CD4-positive, alpha-beta T cell treated with Interleukin-10 for 1 hour (primary cell): ENCODE measurements around the gene MYLK.

ENCODE experiments used
- DNase-seq: peaks from one replicate; pipeline ENCODE4 v3.0.0-alpha.2; 2020

Gene MYLK

DNA sequence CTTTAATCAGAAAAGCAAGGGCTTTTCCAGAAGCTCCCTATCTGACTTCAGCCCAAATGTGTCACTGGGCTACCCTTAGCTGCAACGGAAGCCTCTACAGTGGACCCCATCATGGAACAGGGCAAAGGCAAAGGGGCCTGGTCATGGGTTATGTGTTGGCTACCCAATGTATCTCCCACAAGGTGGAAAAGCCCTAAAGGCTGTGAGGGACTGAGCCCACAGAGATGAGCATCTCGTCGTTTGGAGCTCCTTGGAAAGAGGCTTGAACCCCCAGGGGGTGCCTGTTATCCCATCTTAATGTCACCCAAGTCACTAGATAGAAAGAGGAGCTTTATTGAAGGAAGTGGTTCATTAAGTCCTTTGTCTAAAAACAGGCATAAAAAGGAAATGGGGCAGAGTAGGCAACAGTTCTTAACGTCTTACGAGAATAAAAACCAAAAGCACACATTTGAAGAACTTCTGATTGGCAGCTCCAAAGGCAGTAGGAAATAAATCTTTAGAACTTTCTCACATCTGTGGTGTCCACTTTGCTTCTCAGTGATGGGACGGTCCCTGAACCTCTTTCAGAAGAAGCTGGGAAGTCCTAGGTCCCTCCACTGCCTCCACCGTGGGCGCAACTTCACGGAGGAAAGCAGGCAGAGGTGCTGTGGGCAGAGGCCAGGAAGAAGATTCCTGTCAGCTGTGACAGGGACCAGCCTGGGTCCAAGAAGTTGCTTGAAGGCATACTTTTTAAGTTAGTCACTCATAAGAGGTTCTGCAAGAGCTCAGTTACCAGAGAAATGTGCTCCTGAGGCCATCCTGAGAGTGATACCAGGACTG lies 93.7 kb downstream of the MYLK start:
- DNase-seq, result no peak

DNA sequence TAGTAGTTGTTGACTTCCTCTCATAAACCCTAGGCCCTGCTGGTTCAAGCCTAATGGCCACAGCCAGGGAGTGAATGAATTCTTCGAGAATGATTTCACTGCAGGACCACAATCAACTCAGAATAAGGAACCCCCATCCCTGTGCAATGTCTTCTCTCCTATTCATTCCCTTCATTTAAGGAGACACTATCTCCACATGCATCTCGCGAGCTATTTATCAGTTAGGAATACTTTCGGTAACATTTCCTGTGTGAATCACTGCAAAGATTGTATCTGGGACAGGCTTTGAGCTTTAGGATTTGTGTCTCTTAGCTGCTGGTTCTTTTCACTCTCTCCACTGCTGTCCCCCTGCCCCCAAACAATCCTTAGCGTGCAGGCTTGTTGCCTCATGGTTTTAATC lies 94.4 kb downstream of the MYLK start:
- no peak for DNase-seq

DNA sequence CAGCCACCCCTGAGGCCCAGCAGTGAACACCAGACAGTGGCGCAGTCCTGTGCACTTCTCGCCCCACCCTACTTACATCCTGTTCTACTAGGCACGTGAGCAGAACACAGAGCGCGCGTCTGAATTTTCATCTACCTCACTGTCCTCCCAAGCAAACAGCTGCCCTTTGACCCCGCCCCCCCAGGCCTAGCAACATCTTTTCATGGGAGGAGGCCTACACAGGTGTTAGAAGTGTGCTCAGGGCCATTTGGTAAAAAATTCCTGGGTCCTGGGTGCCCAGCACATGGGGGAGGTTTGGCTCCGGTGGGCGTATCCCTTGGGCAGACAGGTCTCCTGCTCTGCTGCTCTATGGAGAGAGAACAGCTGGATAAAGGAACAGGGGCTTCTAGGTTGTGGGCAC lies 95.0 kb downstream of the MYLK start:
- no peak for DNase-seq

DNA sequence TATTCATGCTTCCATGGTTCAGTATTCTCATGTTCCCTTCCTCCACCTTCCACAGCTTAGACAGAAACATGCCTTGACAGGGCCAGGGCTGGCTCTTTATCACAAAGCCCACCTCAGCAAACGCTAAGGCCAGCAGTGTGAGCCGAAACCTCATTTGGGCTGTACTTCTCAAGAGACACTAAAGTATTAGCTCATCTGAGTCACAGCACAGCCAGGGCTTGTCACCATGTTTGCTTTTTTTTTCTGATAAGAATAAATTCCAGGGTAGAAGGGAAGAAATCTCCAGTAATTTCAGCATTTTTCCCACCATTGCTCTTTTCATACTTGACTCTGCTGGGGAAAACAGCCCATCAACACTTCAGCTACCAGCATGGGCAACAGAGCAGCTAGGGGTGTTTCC lies 95.4 kb downstream of the MYLK start:
- DNase-seq, result no peak

DNA sequence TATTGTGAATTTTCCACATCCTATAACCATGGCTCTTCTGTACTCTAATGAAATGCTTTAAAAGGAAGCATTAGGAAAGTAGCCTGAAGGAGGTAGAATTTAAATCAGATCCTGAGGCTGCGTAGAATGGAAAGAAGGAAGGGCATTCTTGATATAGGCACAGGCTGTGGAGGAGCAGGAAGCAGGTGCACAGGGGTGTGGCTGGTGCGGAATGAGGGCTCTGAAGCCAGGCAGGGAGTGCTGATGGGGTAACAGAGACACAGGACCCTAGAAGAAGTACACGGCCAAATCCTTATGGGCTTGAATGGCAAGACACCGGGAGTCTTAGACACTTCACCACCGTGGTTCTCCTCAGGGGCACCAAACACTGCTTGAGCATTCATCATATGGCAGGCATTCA lies 97.0 kb downstream of the MYLK start:
- DNase-seq, result no peak

DNA sequence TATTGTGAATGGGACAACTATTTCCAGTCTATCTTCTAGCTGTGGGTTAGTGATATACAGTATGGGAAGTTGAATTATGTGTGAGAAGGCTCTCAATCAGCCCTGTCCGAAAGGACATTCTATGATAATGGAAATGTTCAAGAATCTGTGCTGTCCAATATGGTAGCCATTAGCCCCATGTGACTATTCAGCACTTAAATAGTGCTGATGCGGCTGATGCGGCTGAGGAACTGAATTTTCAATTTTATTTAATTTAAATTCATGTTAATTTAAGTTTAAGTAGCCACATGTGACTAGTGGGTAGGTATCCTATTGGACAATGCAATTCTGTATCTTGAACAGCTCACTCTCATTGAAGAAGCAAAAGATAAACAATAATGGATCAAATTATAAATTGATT lies 98.5 kb downstream of the MYLK start:
- no peak for DNase-seq

DNA sequence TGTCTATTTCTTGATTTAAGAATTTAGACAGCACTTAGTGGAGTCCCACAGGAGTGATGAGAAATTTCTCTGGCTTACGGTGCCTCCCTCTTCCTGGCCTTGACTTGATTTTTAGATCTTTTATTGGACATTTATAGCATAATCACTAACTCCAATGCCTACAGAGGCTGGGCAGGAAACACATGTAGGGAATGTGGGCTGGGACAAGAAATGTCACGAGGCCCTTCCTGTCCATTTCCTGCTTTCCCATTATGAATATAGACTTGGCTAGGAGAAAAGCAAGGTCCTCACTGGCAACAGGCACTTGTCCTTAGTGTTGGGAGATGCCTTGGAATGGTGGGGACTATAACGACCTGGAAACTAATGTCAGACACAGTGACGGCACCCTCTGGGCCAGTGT lies 100.3 kb downstream of the MYLK start:
- DNase-seq, result no peak

DNA sequence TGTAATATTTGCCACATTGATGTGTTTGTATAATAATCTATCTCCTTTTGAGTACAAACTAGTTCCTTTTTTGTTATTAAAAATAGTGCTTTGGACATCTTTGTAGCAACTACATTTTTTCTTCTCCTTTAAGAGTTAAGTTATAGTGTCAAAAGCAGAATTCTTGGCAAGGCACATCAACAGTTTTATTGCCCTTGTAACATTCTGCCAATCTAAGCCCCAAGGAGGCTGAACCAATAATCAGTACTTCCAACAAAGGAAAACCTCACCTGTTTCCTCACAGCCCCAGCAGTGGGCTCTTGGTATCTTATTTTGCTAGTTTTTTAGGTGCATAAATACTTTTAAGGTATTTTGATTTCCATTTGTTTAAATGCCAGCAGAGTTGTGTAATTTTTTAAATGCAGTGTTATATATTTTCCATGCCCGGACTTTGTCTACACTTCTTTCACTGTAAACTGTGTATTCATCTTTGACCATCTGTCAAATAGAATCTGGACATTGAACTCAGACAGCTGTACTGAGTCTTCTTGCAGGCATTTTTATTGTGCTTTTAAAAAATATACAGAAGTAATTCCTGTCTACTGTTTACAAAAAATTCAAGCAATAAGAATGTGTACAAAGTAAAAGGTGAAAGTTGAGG lies 101.0 kb downstream of the MYLK start:
- no peak for DNase-seq

DNA sequence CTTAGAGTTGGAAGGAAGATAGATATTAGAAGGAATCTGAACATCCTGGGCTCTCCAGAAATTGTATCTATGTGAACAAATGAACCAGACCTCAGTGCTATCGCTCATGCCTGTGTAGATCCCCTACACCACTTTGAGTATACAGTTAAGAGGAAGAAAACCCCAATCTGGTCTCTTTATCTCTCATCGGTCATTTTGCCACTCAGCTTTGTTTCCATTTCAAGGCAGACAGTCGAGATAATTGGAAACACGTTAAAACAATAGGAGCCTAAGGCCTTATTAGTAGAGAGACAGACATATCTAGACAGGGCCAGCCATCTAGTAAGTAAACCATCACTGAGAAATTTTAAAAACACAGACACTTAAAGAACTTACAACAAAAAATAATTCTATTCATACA lies 101.6 kb downstream of the MYLK start:
- DNase-seq, result no peak

DNA sequence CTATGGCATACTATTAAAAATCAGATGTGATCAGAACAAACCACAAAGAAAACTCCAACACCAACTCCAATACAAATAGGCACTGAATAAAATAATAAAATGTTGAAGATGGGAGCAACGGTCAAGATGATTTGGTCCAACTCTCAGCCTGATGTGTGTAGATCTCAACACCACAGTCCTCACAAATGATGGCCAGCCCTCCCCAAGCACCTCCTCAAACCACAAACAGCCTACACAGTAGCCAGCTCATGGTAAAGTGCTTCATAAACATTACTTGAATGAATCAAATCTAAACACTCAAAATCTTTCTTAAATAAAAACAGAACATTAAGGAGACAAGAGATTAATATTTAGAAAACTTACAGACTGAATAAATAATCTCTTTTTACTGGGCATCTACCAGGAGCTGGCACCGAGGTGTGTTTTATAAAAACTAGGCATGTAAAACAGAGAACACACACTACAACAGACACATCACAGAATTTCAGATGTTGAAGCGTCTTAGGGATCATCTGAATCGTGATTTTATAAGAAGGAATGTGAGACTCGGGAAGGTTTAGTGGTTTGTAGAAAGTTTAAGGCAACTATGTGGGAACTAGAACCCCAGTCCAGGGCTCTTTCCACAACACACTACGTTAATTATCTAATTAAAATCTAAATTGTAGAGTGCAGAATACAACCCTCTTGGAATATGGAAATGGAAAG lies 102.4 kb downstream of the MYLK start:
- DNase-seq, result no peak

DNA sequence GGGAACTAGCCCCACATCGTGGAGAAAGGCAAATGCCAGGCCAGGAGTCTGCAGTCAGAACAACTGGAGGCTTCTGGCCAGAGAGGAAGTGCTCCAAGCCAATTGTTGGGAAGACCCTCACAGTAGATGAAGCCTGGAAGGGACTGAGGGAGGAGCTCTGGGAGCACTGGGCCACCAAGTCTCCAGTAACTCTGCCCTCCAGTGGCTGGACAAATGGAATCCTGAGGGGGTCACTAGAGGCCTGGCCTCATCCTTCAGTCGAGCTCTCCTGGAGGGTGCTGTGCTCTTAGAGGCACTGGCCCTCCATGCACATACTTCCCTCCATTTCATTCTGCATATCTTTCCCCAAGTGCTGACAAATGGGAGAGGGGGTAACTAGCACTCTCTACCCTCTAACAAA lies 103.0 kb downstream of the MYLK start:
- no peak for DNase-seq

DNA sequence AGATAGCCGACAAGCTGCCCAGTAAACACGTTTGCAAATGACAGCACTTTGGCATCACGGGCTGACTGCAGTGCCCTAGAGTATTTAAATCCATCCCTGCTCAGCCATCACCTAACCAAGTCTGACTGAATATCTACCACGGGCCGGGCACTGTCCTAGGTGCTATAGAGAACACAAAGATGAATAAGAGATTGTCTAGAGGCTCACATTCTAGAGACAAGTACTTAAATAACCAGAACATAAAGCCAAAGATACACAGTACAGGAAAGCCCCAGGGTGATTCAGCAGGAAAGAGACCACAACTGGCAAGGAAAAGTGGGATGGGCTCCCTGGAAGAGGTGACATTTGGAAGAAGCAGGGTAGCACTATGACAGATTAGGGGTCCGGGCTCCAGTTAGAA lies 103.5 kb downstream of the MYLK start:
- no peak for DNase-seq

DNA sequence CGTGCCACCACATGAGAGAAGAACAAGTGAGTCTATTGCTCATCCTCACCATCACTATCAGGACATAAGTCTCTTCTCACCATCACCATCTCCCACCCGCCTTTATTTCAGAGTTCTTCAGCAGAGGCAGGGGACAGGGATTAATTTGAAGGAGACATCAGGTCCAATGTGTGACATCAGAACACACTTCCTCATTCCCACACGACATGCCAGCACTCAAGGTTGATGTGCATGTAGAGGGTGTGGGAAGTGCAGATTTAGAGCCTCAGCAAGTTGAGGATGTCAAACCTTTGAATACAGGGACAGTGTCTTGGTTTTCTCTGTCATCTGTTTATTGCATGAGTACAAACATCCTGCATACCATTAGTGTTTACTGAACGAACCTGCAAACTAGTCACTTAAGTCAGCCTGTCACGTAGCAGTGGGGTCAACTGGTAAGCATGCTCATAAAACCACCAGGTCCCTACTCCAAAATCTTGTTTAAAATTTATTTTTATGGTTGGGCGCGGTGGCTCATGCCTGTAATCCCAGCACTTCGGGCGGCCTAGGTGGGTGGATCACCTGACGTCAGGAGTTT lies 104.4 kb downstream of the MYLK start:
- DNase-seq, result no peak

DNA sequence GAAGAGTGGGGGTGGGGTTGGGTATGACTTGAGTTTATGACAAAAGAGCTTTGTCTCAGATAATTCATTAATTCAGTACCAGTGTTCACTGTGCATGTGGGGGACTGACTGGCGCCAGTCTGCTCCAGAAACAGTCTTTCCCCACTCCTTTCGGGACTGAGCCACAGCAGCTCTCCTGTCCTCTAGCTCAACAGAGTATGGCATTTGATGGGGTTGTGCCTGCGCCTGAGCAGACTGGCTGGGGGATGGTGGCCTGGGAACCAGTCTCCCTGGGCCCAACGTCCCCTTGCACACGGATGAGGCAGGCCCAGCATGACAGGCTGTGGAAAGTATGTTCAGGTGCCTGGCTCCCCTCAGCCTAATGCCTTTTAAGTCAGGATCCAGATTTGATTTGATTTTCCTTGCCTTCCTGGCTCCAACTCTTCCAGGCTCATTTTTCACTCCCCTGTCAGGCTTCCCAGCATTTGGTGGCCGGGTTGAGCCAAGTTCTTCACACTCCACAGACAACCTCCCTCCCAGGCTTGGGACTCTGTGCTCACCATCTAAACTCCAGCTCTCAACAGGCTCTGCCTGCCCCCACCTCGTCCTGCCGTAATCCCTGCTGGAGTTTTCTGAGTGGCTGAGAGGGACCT lies 105.0 kb downstream of the MYLK start:
- no peak for DNase-seq

DNA sequence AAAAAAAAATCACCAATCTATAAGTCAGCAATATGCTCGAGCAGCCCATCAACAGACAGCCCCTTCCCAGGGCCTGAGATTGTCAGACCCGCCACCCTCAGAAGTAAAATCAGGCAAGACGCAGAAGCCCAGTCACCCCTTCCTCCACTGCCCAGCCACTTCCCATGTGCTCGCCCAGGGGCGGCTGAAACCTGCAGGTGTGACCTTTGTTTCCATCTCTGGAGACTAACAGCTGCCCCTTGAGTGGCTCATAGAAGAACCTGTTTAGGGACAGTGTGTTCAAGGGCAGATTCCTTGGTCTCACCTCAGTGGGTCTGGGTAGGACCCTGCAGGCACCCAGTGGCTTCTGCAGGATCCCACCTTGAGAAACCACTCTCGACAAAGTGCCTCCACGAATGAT lies 105.6 kb downstream of the MYLK start:
- no peak for DNase-seq

DNA sequence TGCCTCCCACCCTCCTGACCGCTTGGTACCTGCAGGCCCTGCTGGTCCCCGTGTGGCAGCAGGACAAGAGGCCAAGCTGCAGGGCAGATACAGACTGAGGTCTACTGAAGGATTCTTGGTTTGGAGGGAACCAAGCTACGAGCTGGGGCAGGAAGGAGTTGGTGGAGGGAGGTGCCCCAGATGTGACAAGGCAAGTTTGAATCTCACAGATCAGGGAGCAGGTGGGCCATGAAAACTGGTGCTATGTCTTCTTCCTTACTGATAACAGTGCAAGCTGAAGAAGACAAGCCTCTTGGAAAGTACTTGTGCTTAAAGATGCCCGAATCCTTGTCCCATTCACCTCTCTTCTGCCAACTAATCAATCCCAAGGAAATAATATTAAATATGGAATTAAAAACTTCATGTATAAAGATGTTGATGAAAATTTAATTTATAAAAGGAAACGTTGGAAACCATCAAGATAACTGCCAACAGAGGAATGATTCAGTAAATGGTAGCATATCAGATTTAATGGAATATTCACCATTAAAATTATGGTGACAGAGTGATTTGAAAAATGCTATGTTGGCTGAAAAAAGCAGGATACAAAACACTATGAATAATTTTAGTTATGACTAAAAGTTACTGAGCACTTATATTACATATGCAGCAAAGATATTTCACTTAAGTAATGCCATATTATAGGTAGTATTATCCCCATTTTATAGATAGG lies 107.9 kb downstream of the MYLK start:
- no peak for DNase-seq

DNA sequence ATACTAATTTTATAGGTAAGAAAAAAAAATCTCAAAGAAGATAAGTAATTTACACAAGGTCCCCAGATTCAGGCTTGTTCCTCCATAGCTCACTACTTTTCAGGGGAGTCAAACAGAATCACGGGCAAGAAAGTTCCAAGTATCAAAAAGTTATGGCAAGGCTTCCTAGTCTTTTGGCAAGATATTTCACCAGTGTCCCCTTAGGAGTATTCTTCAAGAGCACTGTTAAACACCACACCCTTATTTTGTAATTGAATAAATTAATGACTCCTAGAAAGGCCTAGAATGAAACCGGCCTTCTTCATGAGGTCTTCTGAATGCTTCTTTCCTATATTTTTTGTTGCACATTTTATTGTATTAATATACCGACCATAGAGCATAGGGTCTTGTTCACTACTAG lies 109.7 kb downstream of the MYLK start:
- DNase-seq, result no peak

DNA sequence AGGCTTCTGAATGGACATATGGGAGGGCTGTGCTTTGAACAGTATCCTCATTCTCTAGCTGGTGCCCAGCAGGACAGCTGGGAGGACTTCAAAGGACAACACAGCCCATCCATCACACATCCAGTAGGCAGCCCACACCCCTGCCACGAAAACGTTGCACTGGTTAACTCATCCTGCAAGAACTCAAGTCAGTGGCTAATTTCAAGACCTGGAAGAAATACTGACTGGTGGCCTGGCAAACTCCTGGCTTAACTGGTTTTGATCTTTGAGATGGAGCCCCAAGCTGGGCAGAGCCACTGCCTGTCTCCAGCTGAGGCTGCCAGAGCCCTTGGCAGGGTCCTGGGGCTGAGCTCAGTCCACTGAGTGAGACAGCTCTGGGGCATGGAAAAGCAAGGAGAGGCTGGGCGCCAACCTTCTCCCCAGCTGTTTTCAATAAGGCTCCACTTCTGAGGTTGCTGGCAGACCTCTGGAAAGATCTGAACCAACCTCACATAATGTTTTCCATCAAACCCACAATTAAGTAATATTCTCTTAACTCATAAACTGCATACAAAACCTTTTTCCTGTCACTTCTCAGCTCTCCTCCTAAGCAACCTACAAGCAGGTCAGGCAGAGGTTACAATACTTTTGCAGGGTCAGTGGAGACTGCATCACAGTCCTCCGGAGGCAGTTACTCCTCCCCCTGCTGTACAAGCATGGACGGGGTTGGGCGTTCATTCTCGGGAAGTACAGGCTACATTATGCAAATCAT lies 110.3 kb downstream of the MYLK start:
- no peak for DNase-seq

DNA sequence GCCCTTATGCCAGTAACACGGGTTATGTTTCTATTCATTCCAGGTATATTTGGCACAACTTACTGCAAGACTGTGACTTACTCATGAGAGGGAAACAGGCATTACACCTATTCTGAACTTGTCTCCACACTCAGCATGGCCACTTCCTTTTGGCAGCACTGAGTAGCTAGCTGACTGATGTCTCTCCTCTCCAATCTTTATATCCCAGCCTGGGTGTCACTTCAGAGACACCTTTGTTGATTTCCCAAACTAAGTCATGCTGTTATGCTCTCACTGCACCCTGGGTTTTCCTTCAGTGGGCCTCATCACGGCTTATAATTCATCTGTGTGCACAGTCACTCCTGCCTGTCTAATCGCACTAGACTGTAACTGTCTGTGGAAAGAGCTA lies 114.8 kb downstream of the MYLK start:
- DNase-seq, result no peak

DNA sequence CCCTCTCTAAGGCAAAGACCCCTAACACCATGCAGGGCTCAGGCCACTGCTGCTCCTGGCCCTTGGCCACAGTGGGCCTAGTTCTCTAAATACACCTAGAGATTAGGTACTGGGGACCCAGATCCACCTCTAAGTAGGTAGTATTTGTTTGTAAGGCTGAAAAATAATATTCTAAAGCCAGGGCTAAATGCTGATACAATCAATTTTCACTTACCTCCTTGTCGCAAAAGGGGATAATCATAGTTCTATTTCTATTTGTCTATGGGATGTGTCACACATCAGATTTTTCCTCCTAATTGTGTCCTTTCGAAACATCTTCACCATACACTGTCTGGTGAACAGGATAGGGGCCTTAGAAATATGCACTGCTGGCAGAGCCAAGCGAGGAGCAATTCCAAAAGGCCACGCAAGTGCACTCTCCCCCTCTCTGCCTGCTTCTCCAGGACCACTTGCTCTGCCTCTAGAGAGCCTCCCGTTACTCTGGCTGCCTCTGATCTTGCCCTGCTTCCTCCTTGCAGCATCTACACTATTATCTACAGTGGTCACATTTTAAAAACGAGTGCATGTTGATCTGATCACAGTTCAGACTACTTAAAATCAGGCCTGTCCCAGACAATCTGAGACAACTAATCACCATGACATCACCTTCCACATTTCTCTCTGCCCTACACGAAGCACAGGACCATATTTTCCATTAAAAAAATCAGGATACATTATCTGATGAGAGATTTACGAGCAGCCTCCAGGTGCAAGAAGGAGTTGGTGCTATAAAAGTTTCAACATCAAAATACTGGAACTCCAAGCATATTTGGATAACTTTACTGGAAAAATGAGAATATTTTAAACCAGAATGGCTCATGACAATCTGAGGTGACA lies 115.4 kb downstream of the MYLK start:
- DNase-seq, result no peak
